ENCODE results near the gene CFAP57.

The CFAP57 gene

GRCh38 chr1:43256675-43257570 lies 84.8 kb downstream of the CFAP57 start:
- H3K4me1 ChIP-seq (ENCODE audit: control insufficient read depth, insufficient read depth, low read depth, low read length) = no peaks in the 10 kb centered on the region
- no peak overlapping the region for H2BK12ac ChIP-seq (ENCODE audit: low read length in 2 of 2)
- H2BK120ac ChIP-seq (ENCODE audit: low read depth, low read length) = no peak overlapping the region
- H3K27ac ChIP-seq (ENCODE audit: low read length, poor library complexity, severe bottlenecking) = no peak overlapping the region
- H2AK5ac ChIP-seq (ENCODE audit: low read length, severe bottlenecking) = no peak overlapping the region
- H3K79me1 ChIP-seq (replicated peaks; ENCODE audit: low read length, poor library complexity, severe bottlenecking) = no peaks in the 10 kb centered on the region
- no peak for DNase-seq
- no peak overlapping the region for H4K91ac ChIP-seq (ENCODE audit: low read length)
- no peak overlapping the region for H2BK5ac ChIP-seq (ENCODE audit: low read depth, low read length, poor library complexity, severe bottlenecking)
- WGBS = 89% methylated on average over 8 of the region's 8 CpGs
- no peak overlapping the region for H3K4ac ChIP-seq (ENCODE audit: low read depth in 1 of 2, low read length in 2 of 2)
- H2AFZ ChIP-seq (ENCODE audit: low read depth, low read length) = no peak overlapping the region
- no peak overlapping the region for H4K8ac ChIP-seq (ENCODE audit: low read length)
- no peak overlapping the region for H3K9ac ChIP-seq (ENCODE audit: low read length)
- H2BK15ac ChIP-seq (ENCODE audit: low read depth, poor library complexity, severe bottlenecking) = no peak overlapping the region
- no peak overlapping the region for H3K4me3 ChIP-seq (ENCODE audit: insufficient read depth in 1 of 2, low read depth in 1 of 2, low read length in 2 of 2)
- no peak overlapping the region for H3K18ac ChIP-seq (ENCODE audit: low read depth in 1 of 2, low read length in 2 of 2)
- peaks cover 18 to 30% of the 10 kb centered on the region in 2 experiments for H3K27me3 ChIP-seq (ENCODE audit: control insufficient read depth in 1 of 2, insufficient read depth in 1 of 2, low read length in 2 of 2)
- peaks cover 5% of the 10 kb centered on the region for H3K9me3 ChIP-seq (ENCODE audit: control insufficient read depth, low read length)
- H3K36me3 ChIP-seq (ENCODE audit: control insufficient read depth in 1 of 2, insufficient read depth in 2 of 2, low read depth in 1 of 2, low read length in 2 of 2) = no peaks in the 10 kb centered on the region
- H3K23ac ChIP-seq (ENCODE audit: low read length in 2 of 2) = no peak overlapping the region
- H3K4me2 ChIP-seq (ENCODE audit: low read length, poor library complexity, severe bottlenecking) = no peak overlapping the region
- H3K14ac ChIP-seq (ENCODE audit: low read length in 2 of 2) = no peak overlapping the region

- no peak overlapping the region for H2BK12ac ChIP-seq (ENCODE audit: low read length in 2 of 2)
- no peak overlapping the region for H3K4me3 ChIP-seq (ENCODE audit: insufficient read depth in 1 of 2, low read depth in 1 of 2, low read length in 2 of 2)
- H3K27me3 ChIP-seq (ENCODE audit: control insufficient read depth in 1 of 2, insufficient read depth in 1 of 2, low read length in 2 of 2) = peaks cover 15 to 22% of the 10 kb centered on the region in 2 experiments
- no peaks in the 10 kb centered on the region for H3K4me1 ChIP-seq (ENCODE audit: control insufficient read depth, insufficient read depth, low read depth, low read length)
- H2BK120ac ChIP-seq (ENCODE audit: low read depth, low read length) = no peak overlapping the region
- H2AK5ac ChIP-seq (ENCODE audit: low read length, severe bottlenecking) = no peak overlapping the region
- H3K18ac ChIP-seq (ENCODE audit: low read depth in 1 of 2, low read length in 2 of 2) = no peak overlapping the region
- no peak overlapping the region for H2AFZ ChIP-seq (ENCODE audit: low read depth, low read length)
- H4K91ac ChIP-seq (ENCODE audit: low read length) = no peak overlapping the region
- no peak overlapping the region for H2BK15ac ChIP-seq (ENCODE audit: low read depth, poor library complexity, severe bottlenecking)
- H3K36me3 ChIP-seq (ENCODE audit: control insufficient read depth in 1 of 2, insufficient read depth in 2 of 2, low read depth in 1 of 2, low read length in 2 of 2) = no peaks in the 10 kb centered on the region
- H3K79me1 ChIP-seq (replicated peaks; ENCODE audit: low read length, poor library complexity, severe bottlenecking) = no peaks in the 10 kb centered on the region
- no peak overlapping the region for H4K8ac ChIP-seq (ENCODE audit: low read length)
- no peak overlapping the region for H3K23ac ChIP-seq (ENCODE audit: low read length in 2 of 2)
- H2BK5ac ChIP-seq (ENCODE audit: low read depth, low read length, poor library complexity, severe bottlenecking) = no peak overlapping the region
- no peak overlapping the region for H3K14ac ChIP-seq (ENCODE audit: low read length in 2 of 2)
- H3K4ac ChIP-seq (ENCODE audit: low read depth in 1 of 2, low read length in 2 of 2) = no peak overlapping the region
- H3K9ac ChIP-seq (ENCODE audit: low read length) = no peak overlapping the region
- WGBS = 91% methylated on average over 3 of the region's 3 CpGs
- no peak overlapping the region for H3K4me2 ChIP-seq (ENCODE audit: low read length, poor library complexity, severe bottlenecking)
- no peak overlapping the region for H3K27ac ChIP-seq (ENCODE audit: low read length, poor library complexity, severe bottlenecking)
- no peak for DNase-seq
- peaks cover 5% of the 10 kb centered on the region for H3K9me3 ChIP-seq (ENCODE audit: control insufficient read depth, low read length)
Measured at GRCh38 chr1:43258370-43258769, 86.2 kb downstream of the CFAP57 start.

- H3K18ac ChIP-seq (ENCODE audit: low read depth in 1 of 2, low read length in 2 of 2) = no peak overlapping the region
- H3K9me3 ChIP-seq (ENCODE audit: control insufficient read depth, low read length) = peaks cover 5% of the 10 kb centered on the region
- H3K27ac ChIP-seq (ENCODE audit: low read length, poor library complexity, severe bottlenecking) = no peak overlapping the region
- no peak overlapping the region for H2BK120ac ChIP-seq (ENCODE audit: low read depth, low read length)
- no peak overlapping the region for H2BK12ac ChIP-seq (ENCODE audit: low read length in 2 of 2)
- no peak overlapping the region for H2AK5ac ChIP-seq (ENCODE audit: low read length, severe bottlenecking)
- H3K36me3 ChIP-seq (ENCODE audit: control insufficient read depth in 1 of 2, insufficient read depth in 2 of 2, low read depth in 1 of 2, low read length in 2 of 2) = no peaks in the 10 kb centered on the region
- H3K14ac ChIP-seq (ENCODE audit: low read length in 2 of 2) = no peak overlapping the region
- no peak overlapping the region for H3K4ac ChIP-seq (ENCODE audit: low read depth in 1 of 2, low read length in 2 of 2)
- H3K27me3 ChIP-seq (ENCODE audit: control insufficient read depth in 1 of 2, insufficient read depth in 1 of 2, low read length in 2 of 2) = peaks cover 10 to 11% of the 10 kb centered on the region in 2 experiments
- no peak overlapping the region for H3K4me3 ChIP-seq (ENCODE audit: insufficient read depth in 1 of 2, low read depth in 1 of 2, low read length in 2 of 2)
- no peak overlapping the region for H2BK5ac ChIP-seq (ENCODE audit: low read depth, low read length, poor library complexity, severe bottlenecking)
- H3K79me1 ChIP-seq (replicated peaks; ENCODE audit: low read length, poor library complexity, severe bottlenecking) = no peaks in the 10 kb centered on the region
- H2BK15ac ChIP-seq (ENCODE audit: low read depth, poor library complexity, severe bottlenecking) = no peak overlapping the region
- no peak overlapping the region for H3K9ac ChIP-seq (ENCODE audit: low read length)
- no peak overlapping the region for H3K4me2 ChIP-seq (ENCODE audit: low read length, poor library complexity, severe bottlenecking)
- 88% methylated on average over 4 of the region's 4 CpGs for WGBS
- no peak for DNase-seq
- no peak overlapping the region for H3K23ac ChIP-seq (ENCODE audit: low read length in 2 of 2)
- no peak overlapping the region for H4K91ac ChIP-seq (ENCODE audit: low read length)
- peaks cover 1% of the 10 kb centered on the region for H3K4me1 ChIP-seq (ENCODE audit: control insufficient read depth, insufficient read depth, low read depth, low read length)
- no peak overlapping the region for H4K8ac ChIP-seq (ENCODE audit: low read length)
- H2AFZ ChIP-seq (ENCODE audit: low read depth, low read length) = no peak overlapping the region
Measured at GRCh38 chr1:43265431-43265830, 93.3 kb downstream of the CFAP57 start.

GRCh38 chr1:43266881-43267280 lies 94.8 kb downstream of the CFAP57 start:
- 93% methylated on average over 1 of the region's 1 CpG for WGBS
- no peak overlapping the region for H3K23ac ChIP-seq (ENCODE audit: low read length in 2 of 2)
- H2BK5ac ChIP-seq (ENCODE audit: low read depth, low read length, poor library complexity, severe bottlenecking) = no peak overlapping the region
- no peak overlapping the region for H2AK5ac ChIP-seq (ENCODE audit: low read length, severe bottlenecking)
- no peak overlapping the region for H2BK120ac ChIP-seq (ENCODE audit: low read depth, low read length)
- peaks cover 6% of the 10 kb centered on the region for H3K4me1 ChIP-seq (ENCODE audit: control insufficient read depth, insufficient read depth, low read depth, low read length)
- no peak overlapping the region for H2BK15ac ChIP-seq (ENCODE audit: low read depth, poor library complexity, severe bottlenecking)
- H3K9me3 ChIP-seq (ENCODE audit: control insufficient read depth, low read length) = peaks cover 5% of the 10 kb centered on the region
- no peak overlapping the region for H3K18ac ChIP-seq (ENCODE audit: low read depth in 1 of 2, low read length in 2 of 2)
- H3K4me3 ChIP-seq (ENCODE audit: insufficient read depth in 1 of 2, low read depth in 1 of 2, low read length in 2 of 2) = no peak overlapping the region
- no peak for DNase-seq
- no peak overlapping the region for H3K27ac ChIP-seq (ENCODE audit: low read length, poor library complexity, severe bottlenecking)
- H3K4me2 ChIP-seq (ENCODE audit: low read length, poor library complexity, severe bottlenecking) = no peak overlapping the region
- no peak overlapping the region for H3K4ac ChIP-seq (ENCODE audit: low read depth in 1 of 2, low read length in 2 of 2)
- no peak overlapping the region for H3K9ac ChIP-seq (ENCODE audit: low read length)
- no peak overlapping the region for H2BK12ac ChIP-seq (ENCODE audit: low read length in 2 of 2)
- H3K79me1 ChIP-seq (replicated peaks; ENCODE audit: low read length, poor library complexity, severe bottlenecking) = no peaks in the 10 kb centered on the region
- no peak overlapping the region for H4K8ac ChIP-seq (ENCODE audit: low read length)
- H3K36me3 ChIP-seq (ENCODE audit: control insufficient read depth in 1 of 2, insufficient read depth in 2 of 2, low read depth in 1 of 2, low read length in 2 of 2) = no peaks in the 10 kb centered on the region
- H3K27me3 ChIP-seq (ENCODE audit: control insufficient read depth in 1 of 2, insufficient read depth in 1 of 2, low read length in 2 of 2) = peaks cover 15 to 25% of the 10 kb centered on the region in 2 experiments
- no peak overlapping the region for H3K14ac ChIP-seq (ENCODE audit: low read length in 2 of 2)
- no peak overlapping the region for H4K91ac ChIP-seq (ENCODE audit: low read length)
- H2AFZ ChIP-seq (ENCODE audit: low read depth, low read length) = no peak overlapping the region
